Keratinocyte (primary cell): ENCODE data around the gene GMIP. TPM values are rescaled to one million over a fixed set of nuclear protein-coding genes. Genes with fewer than 3 reads are reported as not detected.

Experiments used
- DNase-seq: peaks from one replicate; pipeline ENCODE4 v3.0.0-alpha.2; 2011; ENCODE audit warnings: low read depth, missing footprints, low spot score
- FAIRE-seq: peaks from 2 replicates; lab custom pipeline; 2011; peaks lifted over from hg19 to GRCh38; lab: Jason Lieb, UNC
- H2AFZ ChIP-seq: 2 replicates; pipeline ENCODE4 v1.6.0; 2012; ENCODE audit warnings: low read length, control low read depth, inconsistent platforms; ENCODE audit not compliant: control insufficient read depth
- H3K27ac ChIP-seq: 2 replicates; pipeline ENCODE4 v1.5.1; 2011; ENCODE audit warnings: low read length; ENCODE audit not compliant: control insufficient read depth, insufficient read depth
- H3K27me3 ChIP-seq: 3 replicates; pipeline ENCODE4 v1.6.0; 2011; ENCODE audit warnings: low read length; ENCODE audit not compliant: control insufficient read depth, insufficient read depth; ENCODE audit errors: extremely low read depth
- H3K36me3 ChIP-seq, 2 experiments: 2 replicates in 1 of 2; 3 replicates in 1 of 2; pipeline ENCODE4 v1.5.1; 2011; ENCODE audit warnings: low read length in 2 of 2, mild to moderate bottlenecking in 1 of 2; ENCODE audit not compliant: control insufficient read depth in 2 of 2, insufficient read depth in 2 of 2; ENCODE audit errors: extremely low read depth in 1 of 2
- H3K4me1 ChIP-seq: 3 replicates; pipeline ENCODE4 v1.5.1; 2011; ENCODE audit warnings: low read length; ENCODE audit not compliant: control insufficient read depth, insufficient read depth; ENCODE audit errors: extremely low read depth
- H3K4me2 ChIP-seq: 3 replicates; pipeline ENCODE4 v1.6.0; 2011; ENCODE audit warnings: low read depth, low read length; ENCODE audit not compliant: control insufficient read depth, insufficient read depth; ENCODE audit errors: extremely low read depth
- H3K4me3 ChIP-seq, 3 experiments: fragments of 200-600 bp in 1 of 3; sonication (generic) in 1 of 3; 2 replicates in 2 of 3; 3 replicates in 1 of 3; pipeline ENCODE4 v1.5.1; 2011 to 2016; ENCODE audit warnings: low read length in 3 of 3, mild to moderate bottlenecking in 3 of 3, control low read depth in 2 of 3, inconsistent platforms in 1 of 3, low read depth in 1 of 3, mixed read lengths in 1 of 3, mixed run types in 1 of 3, moderate library complexity in 1 of 3; ENCODE audit not compliant: control insufficient read depth in 2 of 3, insufficient read depth in 2 of 3; ENCODE audit errors: extremely low read depth in 1 of 3
- H3K79me2 ChIP-seq: 2 replicates; pipeline ENCODE4 v1.6.0; 2012; ENCODE audit warnings: low read length; ENCODE audit not compliant: control insufficient read depth, insufficient read depth
- H3K9ac ChIP-seq: 3 replicates; pipeline ENCODE4 v1.6.0; 2011; ENCODE audit warnings: low read length; ENCODE audit not compliant: control insufficient read depth, insufficient read depth; ENCODE audit errors: extremely low read depth
- H3K9me1 ChIP-seq: 3 replicates; pipeline ENCODE4 v1.6.0; 2011; ENCODE audit warnings: low read length; ENCODE audit not compliant: control insufficient read depth, insufficient read depth; ENCODE audit errors: extremely low read depth
- H3K9me3 ChIP-seq: 2 replicates; pipeline ENCODE4 v1.5.1; 2012; ENCODE audit warnings: low read depth, low read length; ENCODE audit not compliant: control insufficient read depth
- H4K20me1 ChIP-seq: 3 replicates; pipeline ENCODE4 v1.6.0; 2011; ENCODE audit warnings: low read length; ENCODE audit not compliant: control insufficient read depth, insufficient read depth; ENCODE audit errors: extremely low read depth
- EZH2 ChIP-seq: IDR thresholded peaks from one replicate; pipeline ENCODE4 v1.6.1; 2012; ENCODE audit warnings: inconsistent platforms, mild to moderate bottlenecking, low read length, moderate library complexity
- dilution Hi-C: fragments of 300-500 bp; cut with MboI; formaldehyde crosslinking; loops from one replicate; pipeline ENCODE4 v1.7.0; 2020; ENCODE audit warnings: low sequenced_read_pairs; ENCODE audit not compliant: extremely low pct_ligation_motif_present
- polyA plus RNA-seq, 5 experiments: library from polyadenylated mRNA; depleted of rRNA in 3 of 5; stranded (reverse) in 3 of 5; stranded (forward) in 1 of 5; unstranded in 1 of 5; fragments of >200 nt; gene quantifications; 1 replicate in 1 of 5; 2 replicates in 3 of 5; 3 replicates in 1 of 5; pipeline versions ENCODE4 v1.2.1 to v1.2.3, GENCODE V29; 2011 to 2012; ENCODE audit warnings: missing spikeins in 2 of 5, low read depth in 1 of 5, low replicate concordance in 1 of 5
- TF ChIP-seq, protein P1 (sequence below), 3 experiments: IDR thresholded peaks in 1 of 3; conservative IDR thresholded peaks in 1 of 3; optimal IDR thresholded peaks in 1 of 3; 2 replicates in 2 of 3; 3 replicates in 1 of 3; pipeline versions ENCODE3 to v1.5.1; 2011; ENCODE audit warnings: low read length in 3 of 3, mild to moderate bottlenecking in 3 of 3, moderate library complexity in 2 of 3, control low read depth in 1 of 3, inconsistent platforms in 1 of 3; ENCODE audit not compliant: insufficient read depth in 2 of 3; ENCODE audit errors: extremely low read depth in 1 of 3

Gene GMIP
- polyA plus RNA-seq, 1 donor (not counting 4 experiments of a cell fraction or from before 2014, with no cell fraction given) = 5.0 TPM

DNA sequence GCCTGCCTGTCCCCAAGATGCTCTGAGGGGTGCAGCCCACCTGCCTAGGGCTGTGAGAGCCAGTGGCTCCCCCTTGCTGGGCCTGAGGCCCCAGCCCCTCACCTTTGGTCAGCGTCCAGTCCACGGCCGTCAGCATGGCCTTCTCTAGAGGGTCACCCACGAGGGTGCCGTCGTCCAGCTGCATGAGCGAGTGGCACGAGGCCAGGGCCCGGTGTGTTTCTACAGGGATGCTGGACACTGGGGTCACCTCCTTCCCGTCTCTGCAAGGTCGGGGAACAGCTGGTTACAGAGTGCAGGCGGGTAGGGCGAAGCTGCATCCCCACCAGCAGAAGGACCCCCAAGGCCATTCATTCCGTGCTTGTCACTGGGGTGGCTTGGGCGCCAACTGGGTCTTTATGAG is 11.0 kb upstream of the GMIP start:
- dilution Hi-C loops = no loop called here
- Histone ChIP-seq H3K79me2 (no peaks in the 10 kb centered on the region), H2AFZ (no peak overlapping the region), H3K4me3 (no peak overlapping the region), H4K20me1 (no peaks in the 10 kb centered on the region), H3K4me1 (no peaks in the 10 kb centered on the region), H3K9me1 (no peaks in the 10 kb centered on the region), H3K36me3 (peaks cover 40 to 67% of the 10 kb centered on the region in 2 experiments), H3K27ac (no peak overlapping the region), H3K4me2 (no peak overlapping the region), H3K9ac (no peak overlapping the region), H3K27me3 (no peaks in the 10 kb centered on the region), H3K9me3 (no peaks in the 10 kb centered on the region)
- DNase-seq = no peak
- no peak for FAIRE-seq
- TF ChIP-seq EZH2 = no peak
- TF ChIP-seq, protein P1, sequence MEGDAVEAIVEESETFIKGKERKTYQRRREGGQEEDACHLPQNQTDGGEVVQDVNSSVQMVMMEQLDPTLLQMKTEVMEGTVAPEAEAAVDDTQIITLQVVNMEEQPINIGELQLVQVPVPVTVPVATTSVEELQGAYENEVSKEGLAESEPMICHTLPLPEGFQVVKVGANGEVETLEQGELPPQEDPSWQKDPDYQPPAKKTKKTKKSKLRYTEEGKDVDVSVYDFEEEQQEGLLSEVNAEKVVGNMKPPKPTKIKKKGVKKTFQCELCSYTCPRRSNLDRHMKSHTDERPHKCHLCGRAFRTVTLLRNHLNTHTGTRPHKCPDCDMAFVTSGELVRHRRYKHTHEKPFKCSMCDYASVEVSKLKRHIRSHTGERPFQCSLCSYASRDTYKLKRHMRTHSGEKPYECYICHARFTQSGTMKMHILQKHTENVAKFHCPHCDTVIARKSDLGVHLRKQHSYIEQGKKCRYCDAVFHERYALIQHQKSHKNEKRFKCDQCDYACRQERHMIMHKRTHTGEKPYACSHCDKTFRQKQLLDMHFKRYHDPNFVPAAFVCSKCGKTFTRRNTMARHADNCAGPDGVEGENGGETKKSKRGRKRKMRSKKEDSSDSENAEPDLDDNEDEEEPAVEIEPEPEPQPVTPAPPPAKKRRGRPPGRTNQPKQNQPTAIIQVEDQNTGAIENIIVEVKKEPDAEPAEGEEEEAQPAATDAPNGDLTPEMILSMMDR (optimal IDR thresholded peaks at IDR 0.05 in 1 of 3, IDR thresholded peaks at IDR 0.05 in 1 of 3, conservative IDR thresholded peaks at IDR 0.05 in 1 of 3; ENCODE audit: extremely low read depth in 1 of 3, insufficient read depth in 2 of 3, low read length in 3 of 3) = no peak

DNA sequence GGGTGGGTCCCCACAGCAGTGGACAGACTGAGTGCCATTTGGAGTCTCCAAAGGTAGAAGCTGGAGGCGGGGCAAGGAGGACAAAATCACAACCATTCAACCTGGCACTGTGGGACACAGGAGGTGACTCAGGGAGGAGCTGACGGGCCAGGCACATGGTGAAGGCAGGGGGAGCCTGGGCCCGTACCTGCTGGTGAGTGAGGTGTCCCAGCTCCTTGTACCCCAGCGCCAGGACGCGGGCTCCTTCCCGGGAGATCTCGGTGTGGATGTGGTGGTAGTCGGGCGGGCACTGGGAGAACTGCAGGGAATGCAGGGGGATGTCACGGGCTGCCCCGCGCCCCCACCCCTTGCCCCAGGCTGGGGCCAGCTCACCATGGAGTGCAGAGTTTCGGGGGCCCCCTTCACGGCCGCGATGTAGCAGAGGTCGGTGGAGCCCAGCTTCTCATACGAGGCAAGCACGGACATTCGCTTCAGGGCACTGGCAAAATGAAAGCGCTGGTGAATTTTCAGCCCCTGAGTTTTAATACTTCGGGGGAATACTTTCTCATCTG is 10.2 kb upstream of the GMIP start:
- dilution Hi-C loops = no loop called here
- DNase-seq (no peak), FAIRE-seq (no peak)
- Histone ChIP-seq H2AFZ (no peak overlapping the region), H3K9me3 (no peaks in the 10 kb centered on the region), H3K9ac (no peak overlapping the region), H4K20me1 (no peaks in the 10 kb centered on the region), H3K9me1 (no peaks in the 10 kb centered on the region), H3K27ac (no peak overlapping the region), H3K4me1 (no peaks in the 10 kb centered on the region), H3K4me3 (no peak overlapping the region), H3K36me3 (peaks cover 34 to 67% of the 10 kb centered on the region in 2 experiments), H3K79me2 (no peaks in the 10 kb centered on the region), H3K27me3 (no peaks in the 10 kb centered on the region), H3K4me2 (no peak overlapping the region)
- TF ChIP-seq, protein P1 (optimal IDR thresholded peaks at IDR 0.05 in 1 of 3, IDR thresholded peaks at IDR 0.05 in 1 of 3, conservative IDR thresholded peaks at IDR 0.05 in 1 of 3; ENCODE audit: extremely low read depth in 1 of 3, insufficient read depth in 2 of 3, low read length in 3 of 3) = no peak
- no peak for TF ChIP-seq EZH2
